ENCODE results near the gene TRAPPC12. TPM values are rescaled to one million over a fixed set of nuclear protein-coding genes. Genes with fewer than 3 reads are reported as not detected.

TRAPPC12 gene
- total and polyA plus RNA-seq, 9 donors: 64.1 to 143 (median 81.4) TPM

DNA sequence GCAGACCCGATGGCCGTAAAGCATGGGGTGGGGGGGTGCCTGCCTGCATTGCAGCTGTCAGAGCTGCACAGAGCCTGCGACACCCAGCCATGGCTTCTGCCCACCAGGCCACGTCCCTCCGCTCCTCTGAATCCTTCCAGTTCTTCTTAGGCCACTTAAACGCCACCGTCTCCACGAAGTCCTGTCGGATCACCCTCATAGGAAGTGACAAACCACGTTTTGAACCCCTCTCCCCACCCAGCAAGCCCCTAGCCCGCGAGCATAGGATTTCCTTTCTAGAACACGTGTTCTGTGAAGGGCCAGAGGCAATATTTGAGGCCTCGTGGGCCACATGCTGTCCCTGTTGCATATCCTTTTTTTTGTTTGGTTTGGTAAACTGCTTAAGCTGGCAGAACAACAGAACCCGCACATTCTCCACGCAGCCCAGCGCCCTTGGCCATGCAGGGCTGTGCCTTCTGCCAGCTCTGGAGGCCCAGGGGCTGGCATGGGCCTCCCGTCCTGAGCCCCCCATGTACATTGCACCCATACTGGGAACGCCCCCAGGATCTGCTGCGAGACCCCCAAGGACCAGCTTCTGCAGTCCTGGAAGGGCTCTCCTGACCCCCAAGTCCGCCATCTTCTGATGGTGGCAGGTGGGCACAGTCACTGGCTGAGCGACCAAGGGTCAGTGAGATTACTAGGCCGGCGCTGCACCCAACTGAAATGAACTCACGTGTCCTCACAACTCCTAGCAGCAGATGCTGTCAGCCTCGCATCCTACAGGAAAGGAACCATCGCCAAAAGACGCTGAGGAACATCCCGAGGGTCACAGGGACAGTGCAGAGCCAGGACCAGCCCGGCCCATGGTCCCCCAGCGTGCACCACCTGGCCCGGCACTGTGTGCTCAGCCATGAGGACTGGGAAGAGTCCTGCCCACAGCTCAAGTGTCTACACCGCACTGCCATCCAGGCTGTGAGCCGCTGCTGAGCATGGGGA is 104.8 kb downstream of the TRAPPC12 start:
- no peak for TF ChIP-seq EP300 (IDR thresholded peaks at IDR 0.05)
- no peak for TF ChIP-seq POLR2A (IDR thresholded peaks at IDR 0.05)
- TF ChIP-seq, protein P1, sequence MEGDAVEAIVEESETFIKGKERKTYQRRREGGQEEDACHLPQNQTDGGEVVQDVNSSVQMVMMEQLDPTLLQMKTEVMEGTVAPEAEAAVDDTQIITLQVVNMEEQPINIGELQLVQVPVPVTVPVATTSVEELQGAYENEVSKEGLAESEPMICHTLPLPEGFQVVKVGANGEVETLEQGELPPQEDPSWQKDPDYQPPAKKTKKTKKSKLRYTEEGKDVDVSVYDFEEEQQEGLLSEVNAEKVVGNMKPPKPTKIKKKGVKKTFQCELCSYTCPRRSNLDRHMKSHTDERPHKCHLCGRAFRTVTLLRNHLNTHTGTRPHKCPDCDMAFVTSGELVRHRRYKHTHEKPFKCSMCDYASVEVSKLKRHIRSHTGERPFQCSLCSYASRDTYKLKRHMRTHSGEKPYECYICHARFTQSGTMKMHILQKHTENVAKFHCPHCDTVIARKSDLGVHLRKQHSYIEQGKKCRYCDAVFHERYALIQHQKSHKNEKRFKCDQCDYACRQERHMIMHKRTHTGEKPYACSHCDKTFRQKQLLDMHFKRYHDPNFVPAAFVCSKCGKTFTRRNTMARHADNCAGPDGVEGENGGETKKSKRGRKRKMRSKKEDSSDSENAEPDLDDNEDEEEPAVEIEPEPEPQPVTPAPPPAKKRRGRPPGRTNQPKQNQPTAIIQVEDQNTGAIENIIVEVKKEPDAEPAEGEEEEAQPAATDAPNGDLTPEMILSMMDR (IDR thresholded peaks at IDR 0.05): no peak
- Histone ChIP-seq H3K27me3 (no peaks in the 10 kb centered on the region), H3K4me3 (no peak overlapping the region), H3K4me1 (ENCODE audit: insufficient read depth) (peaks cover 5% of the 10 kb centered on the region), H3K36me3 (no peaks in the 10 kb centered on the region), H3K9me3 (no peaks in the 10 kb centered on the region), H3K27ac (no peak overlapping the region)
- intact Hi-C loops (cut with DNase I): no loop called here
- 91 to 93% (median 92%) methylated on average over 34 of the region's 34 CpGs for whole genome bisulfite sequencing, 3 donors
- DNase-seq: peak in 2 of 5 donors; percentile 11 to 34

DNA sequence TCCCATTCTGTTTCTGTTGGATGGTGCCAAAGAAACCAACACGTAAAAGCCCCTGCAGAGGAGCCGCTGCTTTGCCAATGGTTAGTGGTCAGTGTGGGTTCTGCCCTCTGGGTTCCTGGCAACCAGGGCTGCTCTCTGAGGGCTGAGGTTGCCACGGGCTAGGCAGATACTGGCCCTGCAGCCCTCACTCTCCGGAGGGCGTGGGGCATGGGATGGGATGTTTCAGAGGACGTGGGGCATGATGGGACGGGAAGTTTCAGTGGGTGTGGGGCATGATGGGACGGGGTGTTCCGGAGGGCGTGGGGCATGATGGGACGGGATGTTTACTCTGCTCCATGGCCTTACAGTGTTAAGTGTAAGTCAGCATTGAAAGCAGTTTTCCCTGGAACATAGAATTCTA is 105.7 kb downstream of the TRAPPC12 start:
- peak in 2 of 5 donors; percentile 13 to 17 for DNase-seq
- TF ChIP-seq EP300 (IDR thresholded peaks at IDR 0.05) (no peak), POLR2A (IDR thresholded peaks at IDR 0.05) (no peak)
- TF ChIP-seq, protein P1 (IDR thresholded peaks at IDR 0.05): no peak
- Histone ChIP-seq H3K4me1 (ENCODE audit: insufficient read depth) (peaks cover 7% of the 10 kb centered on the region), H3K36me3 (no peaks in the 10 kb centered on the region), H3K27ac (no peak overlapping the region), H3K9me3 (no peaks in the 10 kb centered on the region), H3K4me3 (no peak overlapping the region), H3K27me3 (no peaks in the 10 kb centered on the region)
- intact Hi-C loops (cut with DNase I): no loop called here
- 94 to 95% (median 95%) methylated on average over 11 of the region's 11 CpGs for WGBS, 3 donors

DNA sequence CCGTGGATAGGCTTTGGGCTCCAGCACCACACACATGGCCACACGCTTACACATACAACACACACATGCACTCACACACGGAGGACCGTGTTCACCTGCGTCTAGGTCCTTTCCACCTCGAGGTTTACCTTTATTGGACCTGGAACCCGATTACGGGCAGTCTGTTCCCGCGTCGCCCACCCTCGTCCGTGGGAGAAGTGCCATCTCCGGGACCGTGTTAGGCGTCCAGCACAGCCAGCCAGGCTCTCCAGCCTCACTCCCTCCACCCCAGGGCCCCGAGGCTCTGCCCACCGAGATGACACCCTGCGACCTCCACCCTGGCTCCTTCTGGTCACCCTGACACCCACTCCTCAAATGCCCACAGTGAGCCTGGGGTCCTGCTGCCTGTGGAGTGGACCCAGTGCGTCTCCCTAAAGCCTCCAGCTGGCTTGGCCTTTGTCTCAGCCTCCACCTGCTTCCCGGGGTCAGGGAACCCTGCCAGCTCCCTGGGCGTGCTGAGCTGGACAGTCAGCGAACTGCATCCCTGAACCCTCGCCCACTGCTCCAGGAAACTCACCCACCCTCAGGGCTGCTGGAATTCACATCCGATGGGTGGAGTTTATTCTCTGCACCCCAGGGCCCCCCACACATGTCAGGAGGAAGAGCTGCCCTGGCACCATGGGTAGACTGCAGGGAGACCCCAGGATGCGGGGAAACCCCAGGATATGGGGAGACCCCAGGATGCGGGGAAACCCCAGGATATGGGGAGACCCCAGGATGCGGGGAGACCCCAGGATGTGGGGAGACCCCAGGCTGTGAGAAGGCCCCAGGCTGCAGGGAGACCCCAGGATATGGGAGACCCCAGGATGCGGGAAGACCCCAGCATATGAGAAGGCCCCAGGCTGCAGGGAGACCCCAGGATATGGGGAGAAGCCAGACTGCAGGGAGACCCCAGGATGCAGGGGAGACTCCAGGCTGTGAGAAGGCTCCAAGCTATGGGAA is 106.8 kb downstream of the TRAPPC12 start:
- TF ChIP-seq, protein P1 (IDR thresholded peaks at IDR 0.05): no peak
- TF ChIP-seq EP300 (IDR thresholded peaks at IDR 0.05) (no peak), POLR2A (IDR thresholded peaks at IDR 0.05) (no peak)
- peak in 2 of 5 donors; percentile 17 to 22 for DNase-seq
- Histone ChIP-seq H3K36me3 (no peaks in the 10 kb centered on the region), H3K4me1 (ENCODE audit: insufficient read depth) (peaks cover 7% of the 10 kb centered on the region), H3K27me3 (no peaks in the 10 kb centered on the region), H3K27ac (no peak overlapping the region), H3K4me3 (no peak overlapping the region), H3K9me3 (no peaks in the 10 kb centered on the region)
- WGBS, 3 donors: 91 to 94% (median 91%) methylated on average over 28 to 29 of the region's 29 CpGs
- intact Hi-C loops (cut with DNase I): no loop called here

DNA sequence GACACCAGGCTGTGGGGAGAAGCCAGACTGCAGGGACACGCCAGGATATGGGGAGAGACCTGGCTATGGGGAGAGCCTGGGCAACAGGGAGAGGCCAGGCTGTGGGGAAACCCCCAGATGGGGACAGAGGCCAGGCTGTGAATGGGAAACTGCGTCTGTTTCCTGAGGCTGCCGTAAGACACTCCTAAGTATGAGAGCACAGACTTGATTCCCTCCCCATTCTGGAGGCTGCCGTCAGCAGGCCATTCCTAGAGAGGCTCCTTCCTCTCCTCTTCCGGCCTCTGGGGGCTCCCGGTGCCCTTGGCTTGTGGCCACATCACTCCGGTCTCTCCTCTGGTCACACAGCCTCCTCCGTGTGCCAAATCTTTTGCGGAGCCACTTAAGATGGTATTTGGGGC is 107.5 kb downstream of the TRAPPC12 start:
- Histone ChIP-seq H3K4me1 (ENCODE audit: insufficient read depth) (peaks cover 7% of the 10 kb centered on the region), H3K36me3 (no peaks in the 10 kb centered on the region), H3K27me3 (no peaks in the 10 kb centered on the region), H3K9me3 (no peaks in the 10 kb centered on the region), H3K27ac (no peak overlapping the region), H3K4me3 (no peak overlapping the region)
- intact Hi-C loops (cut with DNase I): no loop called here
- peak in 1 of 5 donors; percentile 14 for DNase-seq
- TF ChIP-seq, protein P1 (IDR thresholded peaks at IDR 0.05): no peak
- no peak for TF ChIP-seq EP300 (IDR thresholded peaks at IDR 0.05)
- no peak for TF ChIP-seq POLR2A (IDR thresholded peaks at IDR 0.05)
- 79 to 85% (median 80%) methylated on average over 9 of the region's 9 CpGs for WGBS, 3 donors
